BE2C (cell line): Measurements from ENCODE around the gene PLXNA3.

Experiments
- DNase-seq: peaks from one replicate; pipeline ENCODE4 v3.0.0-alpha.2; 2020
- H3K27me3 ChIP-seq: fragments of 250-450 bp; sonication (Bioruptor Pico); 2 replicates; pipeline ENCODE4 v1.5.1; 2020; ENCODE audit warnings: mild to moderate bottlenecking
- H3K36me3 ChIP-seq: fragments of 250-450 bp; sonication (Bioruptor Pico); 2 replicates; pipeline ENCODE4 v1.5.1; 2020; ENCODE audit warnings: mild to moderate bottlenecking
- H3K4me1 ChIP-seq: fragments of 250-450 bp; sonication (Bioruptor Pico); 2 replicates; pipeline ENCODE4 v1.5.1; 2020
- H3K4me3 ChIP-seq: 2 replicates; pipeline ENCODE4 v1.5.1; 2011; ENCODE audit warnings: low read depth, low read length
- H3K9me3 ChIP-seq: fragments of 250-450 bp; sonication (Bioruptor Pico); 2 replicates; pipeline ENCODE4 v1.5.1; 2020
- CTCF ChIP-seq: IDR thresholded peaks from 2 replicates; pipeline ENCODE4 v1.5.1; 2012; ENCODE audit warnings: mild to moderate bottlenecking, low read depth, low read length

Gene PLXNA3

DNA sequence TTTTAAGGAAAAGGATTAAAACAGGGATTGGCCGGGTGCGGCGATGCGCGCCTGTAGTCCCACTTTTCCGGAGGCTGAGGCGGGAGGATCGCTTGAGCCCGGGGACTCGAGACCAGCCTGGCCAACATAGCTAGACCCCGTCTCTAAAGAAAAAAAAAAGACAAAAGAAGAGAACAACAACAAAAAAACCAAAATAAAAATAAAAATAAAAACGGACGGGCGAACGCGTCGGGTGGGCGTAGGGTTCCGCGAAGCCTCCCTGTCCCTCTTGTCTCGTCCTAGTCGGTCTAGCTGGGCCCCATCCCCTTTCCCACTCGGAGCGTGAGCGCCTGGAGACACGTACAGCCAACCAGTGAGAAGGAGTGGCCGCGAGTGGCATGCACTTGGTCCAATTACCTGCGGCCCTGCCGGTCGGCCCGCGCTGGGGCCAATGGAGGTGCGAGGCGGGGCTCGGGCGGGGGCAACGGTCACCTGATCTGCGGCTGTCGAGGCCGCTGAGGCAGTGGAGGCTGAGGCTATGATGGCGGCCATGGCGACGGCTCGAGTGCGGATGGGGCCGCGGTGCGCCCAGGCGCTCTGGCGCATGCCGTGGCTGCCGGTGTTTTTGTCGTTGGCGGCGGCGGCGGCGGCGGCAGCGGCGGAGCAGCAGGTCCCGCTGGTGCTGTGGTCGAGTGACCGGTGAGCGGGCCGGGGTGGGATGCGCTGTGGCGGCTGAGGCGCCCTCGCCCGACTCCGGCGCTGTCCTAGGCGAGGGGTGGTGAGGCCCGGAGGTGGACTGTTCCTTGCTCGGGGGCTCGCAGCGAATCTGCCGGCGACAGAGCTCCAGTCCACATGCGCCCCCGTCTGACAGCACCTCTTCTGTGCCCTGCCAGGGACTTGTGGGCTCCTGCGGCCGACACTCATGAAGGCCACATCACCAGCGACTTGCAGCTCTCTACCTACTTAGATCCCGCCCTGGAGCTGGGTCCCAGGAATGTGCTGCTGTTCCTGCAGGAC is 29.6 kb upstream of the PLXNA3 start, which contains the start of gene ATP6AP1:
TSS of gene ATP6AP1 (plus strand) at position 502 of the 996 bp plus-strand sequence. CDS start at position 518, 16 bp downstream.
- peak; percentile 94 for DNase-seq
- H3K9me3 ChIP-seq: no peaks in the 10 kb centered on the region
- H3K4me1 ChIP-seq: no peaks in the 10 kb centered on the region
- peak within 1 kb of the TSS; percentile 68 for H3K4me3 ChIP-seq
- TF ChIP-seq CTCF: no peak
- 0 out of 2 replicates have a peak, but pooled peaks cover 7% of the 10 kb centered on the region for H3K36me3 ChIP-seq
- no peaks in the 10 kb centered on the region for H3K27me3 ChIP-seq

GRCh38 chrX:154429711-154430110 is 28.4 kb upstream of the PLXNA3 start:
- Histone ChIP-seq H3K36me3 (peaks cover 10% of the 10 kb centered on the region), H3K9me3 (no peaks in the 10 kb centered on the region), H3K4me3 (peak overlapping the region; percentile 68), H3K4me1 (no peaks in the 10 kb centered on the region), H3K27me3 (no peaks in the 10 kb centered on the region)
- no peak for TF ChIP-seq CTCF
- DNase-seq: no peak

DNA sequence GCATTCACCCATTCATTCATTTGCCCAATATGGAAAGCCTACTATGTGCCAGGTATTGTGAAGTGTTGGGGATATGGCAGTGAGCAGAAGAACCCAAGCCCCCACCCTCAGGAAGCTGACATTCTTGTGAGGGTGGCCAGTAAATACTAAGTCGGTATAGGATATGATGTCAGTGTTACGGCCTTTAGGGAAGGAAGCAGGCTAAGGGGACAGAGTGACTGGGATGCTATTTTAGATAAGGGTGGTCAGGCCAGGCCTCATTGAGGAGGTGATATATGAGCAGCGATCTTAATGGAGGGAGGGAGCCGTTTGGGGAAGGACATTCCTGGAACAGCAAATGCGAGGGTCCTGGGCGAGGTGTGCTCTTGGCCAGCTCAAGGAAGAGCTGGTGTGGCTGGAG is 27.6 kb upstream of the PLXNA3 start:
- Histone ChIP-seq H3K4me1 (no peaks in the 10 kb centered on the region), H3K36me3 (peaks cover 14% of the 10 kb centered on the region), H3K27me3 (no peaks in the 10 kb centered on the region), H3K9me3 (no peaks in the 10 kb centered on the region), H3K4me3 (no peak overlapping the region)
- no peak for DNase-seq
- TF ChIP-seq CTCF: no peak

- TF ChIP-seq CTCF: no peak
- DNase-seq: no peak
- peaks cover 17% of the 10 kb centered on the region for H3K36me3 ChIP-seq
- no peaks in the 10 kb centered on the region for H3K27me3 ChIP-seq
- H3K4me1 ChIP-seq: no peaks in the 10 kb centered on the region
- no peaks in the 10 kb centered on the region for H3K9me3 ChIP-seq
- H3K4me3 ChIP-seq: no peak overlapping the region
These were observed 27.2 kb upstream of the PLXNA3 start for GRCh38 chrX:154430916-154431315.

DNA sequence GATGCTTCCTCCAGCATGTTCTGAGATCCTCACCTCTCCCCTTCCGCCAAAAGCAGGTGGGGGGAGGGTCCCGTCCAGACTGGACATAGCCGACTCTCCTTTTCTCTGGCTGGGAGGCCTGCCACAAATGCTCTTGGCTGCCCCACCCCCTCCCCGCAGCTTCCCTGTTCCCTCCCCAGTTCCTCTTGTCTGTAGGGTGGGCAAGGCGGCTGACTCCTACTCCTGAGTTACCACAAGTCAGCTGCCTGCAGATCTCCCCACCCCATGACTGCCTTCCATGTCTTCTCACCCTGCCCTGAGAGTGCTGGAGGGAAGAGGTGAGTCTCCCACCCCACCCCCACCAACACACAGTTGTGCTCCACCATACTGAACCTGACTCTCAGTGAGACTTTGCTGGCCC is 26.7 kb upstream of the PLXNA3 start:
- TF ChIP-seq CTCF: no peak
- no peaks in the 10 kb centered on the region for H3K27me3 ChIP-seq
- H3K36me3 ChIP-seq: peaks cover 21% of the 10 kb centered on the region
- H3K9me3 ChIP-seq: no peaks in the 10 kb centered on the region
- no peaks in the 10 kb centered on the region for H3K4me1 ChIP-seq
- no peak overlapping the region for H3K4me3 ChIP-seq
- no peak for DNase-seq

DNA sequence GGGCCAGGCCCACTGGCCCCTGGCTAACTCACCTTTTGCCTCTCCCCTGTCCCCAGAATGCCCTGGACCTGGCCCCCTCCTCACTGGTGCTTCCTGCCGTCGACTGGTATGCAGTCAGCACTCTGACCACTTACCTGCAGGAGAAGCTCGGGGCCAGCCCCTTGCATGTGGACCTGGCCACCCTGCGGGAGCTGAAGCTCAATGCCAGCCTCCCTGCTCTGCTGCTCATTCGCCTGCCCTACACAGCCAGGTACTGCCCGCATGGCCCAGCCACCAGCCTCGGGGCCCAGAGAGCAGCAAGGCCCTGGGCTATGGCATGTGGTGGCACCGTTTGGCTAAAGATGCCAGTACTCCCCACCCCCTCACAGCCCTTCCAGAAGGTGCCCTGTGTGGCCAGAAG is 25.9 kb upstream of the PLXNA3 start:
- peaks cover 22% of the 10 kb centered on the region for H3K36me3 ChIP-seq
- no peaks in the 10 kb centered on the region for H3K9me3 ChIP-seq
- TF ChIP-seq CTCF: no peak
- no peak overlapping the region for H3K4me3 ChIP-seq
- H3K27me3 ChIP-seq: no peaks in the 10 kb centered on the region
- no peak for DNase-seq
- H3K4me1 ChIP-seq: no peaks in the 10 kb centered on the region
